ENCODE measurements around the gene C1QB. TPM values are rescaled to one million over a fixed set of nuclear protein-coding genes. Genes with fewer than 3 reads are reported as not detected.
A peak's percentile ranks its signal among the peaks of the same experiment; 100 is the strongest.

Gene C1QB
- total and polyA plus RNA-seq, 9 of the 15 experiments (the other 6 are each of a cell fraction or from before 2014, with no cell fraction given) = 0.55 TPM; not detected in 8

- TF ChIP-seq MGA (IDR thresholded peaks at IDR 0.05) (no peak), PTBP1 (IDR thresholded peaks at IDR 0.05; ENCODE audit: low read depth, low read length) (0 out of 2 replicates have a peak, but pooled peaks have one; percentile 59), KLF16 (IDR thresholded peaks at IDR 0.05) (no peak), CHD4 (IDR thresholded peaks at IDR 0.05; ENCODE audit: insufficient read depth, insufficient replicate concordance, low read depth, low read length, poor library complexity, severe bottlenecking) (peak; percentile 39)
Observed at GRCh38 chr1:22638476-22639234, 14.4 kb upstream of the C1QB start (continued).

All from K562 (cell line).